Kidney (tissue), 14 donors: ENCODE measurements around the gene DHTKD1. TPM values are rescaled to one million over a fixed set of nuclear protein-coding genes. Genes with fewer than 3 reads are reported as not detected.

Source experiments
- DNase-seq, 5 donors: peaks; one replicate each; pipeline ENCODE4 v3.0.0-alpha.2; 2013 to 2020
- FAIRE-seq: peaks from 2 replicates; lab custom pipeline; 2012; peaks lifted over from hg19 to GRCh38; lab: Jason Lieb, UNC
- H3K27ac ChIP-seq, 2 donors: one replicate each; pipeline ENCODE4 v1.7.0; 2013; ENCODE audit warnings: low read depth in 2 of 2, low read length in 2 of 2, inconsistent platforms in 1 of 2
- H3K27me3 ChIP-seq: one replicate; pipeline ENCODE4 v1.7.1; 2013; ENCODE audit warnings: low read length, inconsistent platforms; ENCODE audit not compliant: control insufficient read depth, insufficient read depth
- H3K36me3 ChIP-seq, 3 donors: one replicate each; pipeline versions ENCODE4 v1.7.0 to v1.7.1; 2013; ENCODE audit warnings: low read length in 3 of 3, control low read depth in 1 of 3, inconsistent platforms in 1 of 3; ENCODE audit not compliant: insufficient read depth in 3 of 3, control insufficient read depth in 2 of 3
- H3K4me1 ChIP-seq, 3 donors: one replicate each; pipeline versions ENCODE4 v1.7.0 to v1.7.1; 2013; ENCODE audit warnings: low read length in 3 of 3, inconsistent platforms in 1 of 3, low read depth in 1 of 3; ENCODE audit not compliant: control insufficient read depth in 2 of 3, insufficient read depth in 2 of 3
- H3K4me3 ChIP-seq, 3 donors: one replicate each; pipeline versions ENCODE4 v1.7.0 to v1.8.1; 2013; ENCODE audit warnings: low read length in 3 of 3, control low read depth in 1 of 3, inconsistent platforms in 1 of 3
- H3K9ac ChIP-seq, 3 donors: one replicate each; pipeline versions ENCODE4 v1.7.0 to v1.7.1; 2013; ENCODE audit warnings: low read length in 3 of 3, control low read depth in 1 of 3, inconsistent platforms in 1 of 3
- H3K9me3 ChIP-seq, 3 donors: one replicate each; pipeline versions ENCODE4 v1.7.0 to v1.7.1; 2013; ENCODE audit warnings: low read length in 3 of 3, control low read depth in 1 of 3, inconsistent platforms in 1 of 3; ENCODE audit not compliant: control insufficient read depth in 2 of 3, insufficient read depth in 1 of 3
- intact Hi-C: fragments of 100-400 bp; cut with DNase I; formaldehyde crosslinking; loops from one replicate; pipeline ENCODE4 v1.11.1; 2022
- polyA plus RNA-seq: library from polyadenylated mRNA; stranded (reverse); fragments of 350-450 nt; fragmentation: Illumina TruSeq; extraction: RNeasy Lipid Tissue Mini Kit (QIAGEN cat#74804); gene quantifications from one replicate; pipeline ENCODE4 v1.2.3, GENCODE V29; 2014; ENCODE audit warnings: low read depth, low replicate concordance; ENCODE audit not compliant: insufficient read depth
- total RNA-seq: library from RNA; stranded (reverse); fragmentation: NEBNext Ultra II Directional; extraction: Animal tissue kit (Norgen Biotek cat#: 25700); gene quantifications from one replicate; pipeline ENCODE4 v1.2.1, GENCODE V29; 2021
- TF ChIP-seq, protein P1 (sequence below): IDR thresholded peaks from 3 replicates; pipeline ENCODE4 v1.5.1; 2012; ENCODE audit warnings: mild to moderate bottlenecking, moderate library complexity, borderline replicate concordance; ENCODE audit not compliant: insufficient read depth; ENCODE audit errors: extremely low read depth
- donor health status: control.
- donor health status: control.
- donor health status: control.
- donor health status: control.
- donor health status: control.
- donor health status: DM: yes; HTN: yes; CAD: no.
- donor health status: Normal renal cell carcinoma (clear cell type).

The DHTKD1 gene
- total and polyA plus RNA-seq, 2 donors from 2014 or later = 21.5 to 28.0 TPM

DNA sequence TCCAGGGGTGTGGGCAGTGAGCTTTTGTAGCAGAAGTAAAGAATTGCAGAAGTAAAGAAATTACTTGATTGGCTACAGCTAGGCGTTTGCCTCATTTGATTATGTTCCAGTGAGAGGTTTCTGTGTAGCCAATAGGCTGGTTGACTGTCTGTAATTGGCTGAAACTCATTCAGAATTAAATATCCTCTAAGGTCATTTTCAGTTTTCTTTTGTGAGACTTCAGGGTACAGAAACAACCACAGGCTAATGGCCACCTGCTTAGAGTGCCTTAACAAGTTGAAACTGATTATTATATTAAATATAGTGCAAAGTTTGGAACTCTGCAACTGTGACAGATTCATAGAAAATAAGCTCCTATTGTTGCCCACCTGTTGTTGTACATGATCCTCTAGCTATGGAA lies 71.3 kb downstream of the DHTKD1 start:
- DNase-seq = no peak
- no peaks in the 10 kb centered on the region for H3K9me3 ChIP-seq
- H3K27ac ChIP-seq = no peak overlapping the region
- intact Hi-C loops = no loop called here
- H3K4me1 ChIP-seq = no peaks in the 10 kb centered on the region
- FAIRE-seq = no peak
- TF ChIP-seq, protein P1, sequence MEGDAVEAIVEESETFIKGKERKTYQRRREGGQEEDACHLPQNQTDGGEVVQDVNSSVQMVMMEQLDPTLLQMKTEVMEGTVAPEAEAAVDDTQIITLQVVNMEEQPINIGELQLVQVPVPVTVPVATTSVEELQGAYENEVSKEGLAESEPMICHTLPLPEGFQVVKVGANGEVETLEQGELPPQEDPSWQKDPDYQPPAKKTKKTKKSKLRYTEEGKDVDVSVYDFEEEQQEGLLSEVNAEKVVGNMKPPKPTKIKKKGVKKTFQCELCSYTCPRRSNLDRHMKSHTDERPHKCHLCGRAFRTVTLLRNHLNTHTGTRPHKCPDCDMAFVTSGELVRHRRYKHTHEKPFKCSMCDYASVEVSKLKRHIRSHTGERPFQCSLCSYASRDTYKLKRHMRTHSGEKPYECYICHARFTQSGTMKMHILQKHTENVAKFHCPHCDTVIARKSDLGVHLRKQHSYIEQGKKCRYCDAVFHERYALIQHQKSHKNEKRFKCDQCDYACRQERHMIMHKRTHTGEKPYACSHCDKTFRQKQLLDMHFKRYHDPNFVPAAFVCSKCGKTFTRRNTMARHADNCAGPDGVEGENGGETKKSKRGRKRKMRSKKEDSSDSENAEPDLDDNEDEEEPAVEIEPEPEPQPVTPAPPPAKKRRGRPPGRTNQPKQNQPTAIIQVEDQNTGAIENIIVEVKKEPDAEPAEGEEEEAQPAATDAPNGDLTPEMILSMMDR = no peak
- no peaks in the 10 kb centered on the region for H3K27me3 ChIP-seq
- H3K4me3 ChIP-seq = no peak overlapping the region
- H3K9ac ChIP-seq = no peak overlapping the region
- H3K36me3 ChIP-seq = peaks cover 0 to 20% (median 9%) of the 10 kb centered on the region in 3 donors

DNA sequence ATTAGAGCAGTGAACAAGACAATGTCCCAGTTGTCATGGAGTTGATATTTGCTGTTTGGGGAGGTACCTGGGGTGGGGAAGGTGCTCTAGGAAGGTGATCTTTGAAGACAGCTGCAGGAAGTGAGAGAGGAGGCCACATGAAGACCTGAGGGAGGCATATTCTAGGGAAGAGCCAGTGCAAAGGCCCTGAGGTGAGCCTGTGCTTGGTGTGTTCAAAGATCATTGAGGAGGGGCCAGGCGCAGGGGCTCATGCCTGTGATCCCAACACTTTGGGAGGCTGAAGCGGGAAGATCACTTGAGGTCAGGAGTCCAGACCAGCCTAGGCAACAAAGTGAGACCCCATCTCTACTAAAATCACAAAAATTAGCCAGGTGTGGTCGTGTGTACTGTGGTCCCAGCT lies 75.8 kb downstream of the DHTKD1 start:
- peaks cover 0 to 17% (median 5%) of the 10 kb centered on the region in 3 donors for H3K36me3 ChIP-seq
- DNase-seq (no peak), FAIRE-seq (no peak)
- intact Hi-C loops = no loop called here
- H3K27ac ChIP-seq = no peak overlapping the region
- H3K4me1 ChIP-seq = no peaks in the 10 kb centered on the region
- no peaks in the 10 kb centered on the region for H3K27me3 ChIP-seq
- H3K4me3 ChIP-seq = no peak overlapping the region
- no peaks in the 10 kb centered on the region for H3K9me3 ChIP-seq
- no peak overlapping the region for H3K9ac ChIP-seq
- TF ChIP-seq, protein P1 = no peak

GRCh38 chr10:12150163-12150562 lies 81.4 kb downstream of the DHTKD1 start:
- FAIRE-seq (no peak), DNase-seq (peak in 1 of 5 donors; percentile 28)
- H3K9ac ChIP-seq = no peak overlapping the region
- intact Hi-C loops = no loop called here
- TF ChIP-seq, protein P1 = no peak
- H3K27me3 ChIP-seq = no peaks in the 10 kb centered on the region
- H3K4me1 ChIP-seq = no peaks in the 10 kb centered on the region
- peaks cover 0 to 8% (median 2%) of the 10 kb centered on the region in 3 donors for H3K36me3 ChIP-seq
- H3K4me3 ChIP-seq = no peak overlapping the region
- H3K27ac ChIP-seq = no peak overlapping the region
- no peaks in the 10 kb centered on the region for H3K9me3 ChIP-seq

DNA sequence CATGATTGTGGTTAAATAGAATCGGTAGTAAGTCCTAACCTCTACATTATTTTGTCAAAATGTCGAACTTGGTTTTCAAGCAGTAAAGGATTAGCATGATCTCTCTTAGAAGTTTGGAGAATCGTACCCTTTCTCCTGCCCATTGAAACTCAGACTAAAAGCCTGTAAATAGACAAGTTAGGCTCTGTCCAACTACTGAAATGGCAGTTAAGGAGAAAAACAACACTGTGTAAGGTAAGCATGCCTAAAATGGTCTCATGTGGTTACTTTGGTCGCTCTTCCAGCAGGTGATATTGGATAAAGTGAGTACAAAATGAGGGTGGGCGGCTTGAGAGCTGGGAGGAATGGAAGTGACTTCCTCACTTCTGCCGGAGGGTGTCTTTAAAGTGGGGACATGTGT lies 85.8 kb downstream of the DHTKD1 start:
- Histone ChIP-seq H3K9ac (no peak overlapping the region), H3K36me3 (peaks cover 0 to 10% (median 4%) of the 10 kb centered on the region in 3 donors), H3K9me3 (no peaks in the 10 kb centered on the region), H3K4me3 (no peak overlapping the region), H3K4me1 (no peaks in the 10 kb centered on the region), H3K27ac (no peak overlapping the region), H3K27me3 (no peaks in the 10 kb centered on the region)
- TF ChIP-seq, protein P1 = no peak
- DNase-seq (no peak), FAIRE-seq (no peak)
- intact Hi-C loops = no loop called here
